A549 (cell line): Measurements from ENCODE around the gene GRIK1. TPM values are rescaled to one million over a fixed set of nuclear protein-coding genes. Genes with fewer than 3 reads are reported as not detected.

Experiments
- ATAC-seq, 2 experiments: fragments of 200-7000 bp in 1 of 2; fragments of >200 bp in 1 of 2; cut with Nextera tagmentation in 1 of 2; cut with Tn5 transposase in 1 of 2; 3 replicates each; pipeline versions ENCODE4 v1.8.0 to v1.9.1; 2018 to 2020; ENCODE audit warnings: mild to moderate bottlenecking in 1 of 2, moderate library complexity in 1 of 2
- CTCF ChIA-PET: fragments of 300-600 bp; sonication (Branson Sonifier 250); formaldehyde crosslinking; extraction: SDS; loops from one replicate; lab custom pipeline; 2021; ENCODE audit warnings: antibody characterized with exemption, inconsistent platforms; lab: Yijun Ruan, JAX
- POLR2A ChIA-PET: fragments of 350-600 bp; formaldehyde crosslinking; extraction: SDS; loops from one replicate; lab custom pipeline; 2021; ENCODE audit warnings: antibody characterized with exemption, inconsistent platforms; lab: Yijun Ruan, JAX
- DNase-seq, 2 experiments: peaks; one replicate each; pipeline versions ENCODE4 v3.0.0 to v3.0.0-alpha.2; 2011 to 2016; ENCODE audit warnings: low read depth in 1 of 2, low spot score in 1 of 2
- FAIRE-seq: peaks from 2 replicates; lab custom pipeline; 2011; peaks lifted over from hg19 to GRCh38; lab: Jason Lieb, UNC
- H3K27ac ChIP-seq, 2 experiments: fragments of >200 bp; sonication (Bioruptor Twin); formaldehyde crosslinking; 3 replicates each; pipeline ENCODE4 v1.5.1; 2016 to 2017
- H3K4me1 ChIP-seq: fragments of >200 bp; sonication (Bioruptor Twin); formaldehyde crosslinking; 3 replicates; pipeline ENCODE4 v1.6.1; 2016
- H3K4me2 ChIP-seq: fragments of >200 bp; sonication (Bioruptor Twin); formaldehyde crosslinking; 3 replicates; pipeline ENCODE4 v1.6.1; 2016
- H3K4me3 ChIP-seq: fragments of >200 bp; sonication (Bioruptor Twin); formaldehyde crosslinking; 3 replicates; pipeline ENCODE4 v1.5.1; 2016
- H3K9me3 ChIP-seq: fragments of >200 bp; sonication (Bioruptor Twin); formaldehyde crosslinking; 3 replicates; pipeline ENCODE4 v1.6.1; 2016
- BCL3 ChIP-seq: fragments of >200 bp; sonication (Bioruptor Twin); formaldehyde crosslinking; IDR thresholded peaks from 3 replicates; pipeline ENCODE4 v1.6.1; 2016
- CBX2 ChIP-seq: fragments of 200-600 bp; sonication (generic); IDR thresholded peaks from 2 replicates; pipeline ENCODE4 v1.6.1; 2016; ENCODE audit warnings: low read depth, mild to moderate bottlenecking, borderline replicate concordance
- CTCF ChIP-seq: fragments of >200 bp; sonication (Bioruptor Twin); formaldehyde crosslinking; IDR thresholded peaks from 3 replicates; pipeline ENCODE4 v1.5.1; 2016
- EHF ChIP-seq: fragments of 250-450 bp; sonication (Bioruptor Pico); IDR thresholded peaks from 2 replicates; pipeline ENCODE4 v1.5.0; 2020; ENCODE audit warnings: mild to moderate bottlenecking
- ELK1 ChIP-seq: fragments of 150-350 bp; IDR thresholded peaks from 2 replicates; pipeline ENCODE4 v1.6.1; 2014; ENCODE audit warnings: low read depth, mild to moderate bottlenecking, low read length
- FOSB ChIP-seq: fragments of 250-450 bp; sonication (Bioruptor Pico); IDR thresholded peaks from 2 replicates; pipeline ENCODE4 v1.5.0; 2020; ENCODE audit warnings: mild to moderate bottlenecking, moderate library complexity
- HOXB5 ChIP-seq: fragments of 250-450 bp; sonication (Bioruptor Pico); IDR thresholded peaks from 2 replicates; pipeline ENCODE4 v1.5.0; 2020; ENCODE audit warnings: mild to moderate bottlenecking, moderate library complexity
- KDM1A ChIP-seq: fragments of 200-600 bp; sonication (generic); IDR thresholded peaks from 2 replicates; pipeline ENCODE4 v1.6.1; 2016; ENCODE audit warnings: low read depth, mild to moderate bottlenecking
- MAFK ChIP-seq: fragments of 450-650 bp; IDR thresholded peaks from 2 replicates; pipeline ENCODE4 v1.6.1; 2014; ENCODE audit not compliant: partially characterized antibody
- MAZ ChIP-seq: fragments of 150-350 bp; IDR thresholded peaks from 2 replicates; pipeline ENCODE4 v1.6.1; 2014; ENCODE audit warnings: antibody characterized with exemption, low read depth, low read length, borderline replicate concordance
- NPAS2 ChIP-seq: fragments of 250-450 bp; sonication (Bioruptor Pico); IDR thresholded peaks from 2 replicates; pipeline ENCODE4 v1.8.0; 2022; ENCODE audit warnings: mild to moderate bottlenecking, moderate library complexity, borderline replicate concordance
- RAD21 ChIP-seq, 2 experiments: fragments of >200 bp in 1 of 2; sonication (Bioruptor Twin) in 1 of 2; formaldehyde crosslinking in 1 of 2; IDR thresholded peaks in 1 of 2; conservative IDR thresholded peaks in 1 of 2; 2 replicates in 1 of 2; 3 replicates in 1 of 2; pipeline ENCODE4 v1.6.1; 2012 to 2018; ENCODE audit warnings: inconsistent platforms in 1 of 2
- RCOR1 ChIP-seq: fragments of 150-350 bp; IDR thresholded peaks from 2 replicates; pipeline ENCODE4 v1.6.1; 2014; ENCODE audit warnings: antibody characterized with exemption, low read length, low read depth
- RFX5 ChIP-seq: fragments of 450-650 bp; IDR thresholded peaks from 2 replicates; pipeline ENCODE4 v1.7.1; 2014; ENCODE audit warnings: antibody characterized with exemption, mild to moderate bottlenecking, moderate library complexity
- SMC3 ChIP-seq: fragments of >200 bp; sonication (Bioruptor Twin); formaldehyde crosslinking; IDR thresholded peaks from 3 replicates; pipeline ENCODE4 v1.6.1; 2018; ENCODE audit warnings: inconsistent platforms
- TFCP2L1 ChIP-seq: fragments of 250-450 bp; sonication (Bioruptor Pico); IDR thresholded peaks from 2 replicates; pipeline ENCODE4 v1.5.0; 2021; ENCODE audit warnings: mild to moderate bottlenecking
- USF2 ChIP-seq: fragments of 450-650 bp; IDR thresholded peaks from 2 replicates; pipeline ENCODE4 v1.6.1; 2014; ENCODE audit warnings: antibody characterized with exemption
- whole genome bisulfite sequencing: methylation state at CpG from one replicate; pipeline ENCODE4 v1.1.6; 2017; ENCODE audit errors: missing lambda C conversion rate; 5-methylcytosine and 5-hydroxymethylcytosine counted together
- polyA plus RNA-seq, 4 experiments: library from polyadenylated mRNA; depleted of rRNA in 3 of 4; stranded (reverse); fragments of >200 nt; fragmentation: RNase III in 1 of 4; extraction: RNeasy Plus Mini Kit Qiagen cat#74134 plus additional on column Dnase treatment in 1 of 4; gene quantifications; 2 replicates in 3 of 4; 3 replicates in 1 of 4; pipeline ENCODE4 v1.2.3, GENCODE V29; 2011 to 2017

The GRIK1 gene
- polyA plus RNA-seq, 2 of the 4 experiments (the other 2 are of a cell fraction), result not detected

- TF ChIP-seq ELK1 (no peak), SMC3 (no peak), HOXB5 (no peak), KDM1A (no peak), BCL3 (no peak)
Observed at GRCh38 chr21:29639366-29640079, 300.3 kb downstream of the GRIK1 start (continued).

- CTCF ChIA-PET, result no interaction called here
- Histone ChIP-seq H3K4me1 (no peaks in the 10 kb centered on the region), H3K4me2 (no peak overlapping the region), H3K9me3 (no peaks in the 10 kb centered on the region), H3K27ac (no peak overlapping the region), H3K4me3 (no peak overlapping the region)
- DNase-seq (no peak), FAIRE-seq (no peak), ATAC-seq (no peak)
- 6% methylated on average over 2 of the region's 2 CpGs for WGBS
- POLR2A ChIA-PET, result no interaction called here
- TF ChIP-seq USF2 (no peak), MAZ (no peak), FOSB (no peak), CTCF (no peak), RCOR1 (no peak), RFX5 (no peak), EHF (no peak), TFCP2L1 (CRISPR knock-in tag) (no peak), CBX2 (no peak), NPAS2 (CRISPR knock-in tag) (no peak), MAFK (no peak)
Observed at GRCh38 chr21:29638761-29639327, 301.0 kb downstream of the GRIK1 start.

GRCh38 chr21:29638138-29638537 is 301.7 kb downstream of the GRIK1 start:
- Histone ChIP-seq H3K4me3 (no peak overlapping the region), H3K4me2 (no peak overlapping the region), H3K4me1 (no peaks in the 10 kb centered on the region), H3K9me3 (no peaks in the 10 kb centered on the region), H3K27ac (no peak overlapping the region)
- TF ChIP-seq RAD21 (conservative IDR thresholded peaks at IDR 0.05 in 1 of 2, IDR thresholded peaks at IDR 0.05 in 1 of 2) (no peak), KDM1A (no peak), FOSB (no peak)
- WGBS, result 15% methylated on average over 7 of the region's 7 CpGs
- ChIA-PET POLR2A (no interaction called here), CTCF (no interaction called here)
- ATAC-seq, result no peak
- FAIRE-seq, result no peak
- DNase-seq, result no peak
